OCI-LY3 (cell line): ENCODE measurements around the gene BTBD9.

Source experiments
- H2AFZ ChIP-seq: fragments of 200-600, 300-600 bp; shearing (Covaris generic); 2 replicates; pipeline ENCODE4 v1.6.0; 2014; ENCODE audit warnings: antibody characterized with exemption, low read depth, low read length
- H3K27ac ChIP-seq: fragments of 200-600, 300-600 bp; sonication (generic); 2 replicates; pipeline ENCODE4 v1.5.1; 2014; ENCODE audit warnings: mild to moderate bottlenecking, low read length, moderate library complexity, mixed read lengths
- H3K27me3 ChIP-seq: fragments of 200-600, 300-600 bp; sonication (generic); 2 replicates; pipeline ENCODE4 v1.6.1; 2014; ENCODE audit warnings: low read depth, low read length, mixed read lengths
- H3K36me3 ChIP-seq: fragments of 200-600, 300-600 bp; sonication (generic); replicated peaks from 2 replicates; pipeline ENCODE3; 2014; ENCODE audit warnings: low read depth, low read length, mixed read lengths
- H3K4me1 ChIP-seq: fragments of 300-600, 200-600 bp; sonication (generic); 2 replicates; pipeline ENCODE4 v1.6.1; 2014; ENCODE audit warnings: low read length, mixed read lengths
- H3K4me2 ChIP-seq: fragments of 200-600, 300-600 bp; sonication (generic); 2 replicates; pipeline ENCODE4 v1.6.1; 2014; ENCODE audit warnings: low read length, mixed read lengths
- H3K4me3 ChIP-seq: fragments of 300-600, 200-600 bp; sonication (generic); 2 replicates; pipeline ENCODE4 v1.5.1; 2014; ENCODE audit warnings: antibody characterized with exemption, mild to moderate bottlenecking, low read length, moderate library complexity
- H3K79me2 ChIP-seq: fragments of 300-600, 200-600 bp; shearing (Covaris generic); 2 replicates; pipeline ENCODE4 v1.6.1; 2014; ENCODE audit warnings: mild to moderate bottlenecking, low read length, mixed read lengths
- H3K9ac ChIP-seq: fragments of 300-600, 200-600 bp; shearing (Covaris generic); 2 replicates; pipeline ENCODE4 v1.6.0; 2014; ENCODE audit warnings: mild to moderate bottlenecking, low read length, moderate library complexity
- H3K9me3 ChIP-seq: fragments of 200-600, 300-600 bp; shearing (Covaris generic); 2 replicates; pipeline ENCODE4 v1.6.1; 2014; ENCODE audit warnings: low read length, mixed read lengths; ENCODE audit not compliant: insufficient read depth
- H4K20me1 ChIP-seq: fragments of 200-600, 300-600 bp; sonication (generic); 2 replicates; pipeline ENCODE4 v1.6.1; 2016; ENCODE audit warnings: low read length, mixed read lengths; ENCODE audit not compliant: insufficient read depth
- CTCF ChIP-seq: fragments of 200-600, 300-600 bp; sonication (generic); IDR thresholded peaks from 2 replicates; pipeline ENCODE4 v1.5.1; 2014; ENCODE audit warnings: antibody characterized with exemption, low read length, low read depth
- EZH2phosphoT487 ChIP-seq: fragments of 200-600 bp; shearing (Covaris generic); IDR thresholded peaks from 2 replicates; pipeline ENCODE4 v1.6.1; 2018; ENCODE audit warnings: antibody characterized with exemption, mixed run types, low read depth

Gene BTBD9

DNA sequence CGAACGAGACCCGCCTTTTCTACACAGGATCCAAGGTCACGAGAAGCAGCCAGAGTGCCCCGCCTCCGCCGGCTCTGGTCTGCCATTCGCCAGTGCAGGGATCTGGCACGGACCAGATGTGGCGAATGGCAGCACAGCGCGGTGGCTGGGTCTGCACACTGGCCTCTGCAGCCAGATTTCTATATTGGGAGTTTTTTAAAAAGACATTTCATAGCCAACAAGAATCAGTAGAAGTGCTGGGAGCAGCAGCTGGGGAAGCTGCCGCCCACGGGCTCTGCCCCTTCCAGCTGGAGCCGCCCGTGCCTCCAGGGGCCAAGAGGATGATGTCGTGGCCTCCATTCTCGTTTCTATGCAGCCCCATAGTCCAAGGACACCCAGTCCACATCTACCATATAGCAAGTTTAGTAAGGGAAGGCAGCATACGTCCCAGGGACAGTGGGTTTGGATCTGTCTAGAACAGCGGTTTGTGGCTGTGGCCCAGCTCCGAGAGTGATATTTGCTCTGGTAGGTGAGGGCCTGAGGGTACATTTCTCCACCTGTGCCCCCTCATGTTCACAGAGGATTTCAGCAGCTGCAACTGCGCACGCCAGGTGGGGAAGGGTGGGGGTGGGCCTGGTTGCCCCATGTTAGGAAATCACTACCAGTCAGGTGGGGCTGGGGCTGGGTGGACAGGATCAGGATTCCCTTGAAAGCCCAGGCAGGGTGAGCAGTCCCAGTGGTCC, 486.5 kb downstream of the BTBD9 start:
- H3K9me3 ChIP-seq: no peaks in the 10 kb centered on the region
- peak overlapping the region; percentile 44 for H3K9ac ChIP-seq
- H3K36me3 ChIP-seq: peaks cover 12% of the 10 kb centered on the region
- H2AFZ ChIP-seq: no peak overlapping the region
- peak overlapping the region; percentile 63 for H3K4me3 ChIP-seq
- H3K79me2 ChIP-seq: no peaks in the 10 kb centered on the region
- H3K27ac ChIP-seq: peak overlapping the region; percentile 74
- H4K20me1 ChIP-seq: peaks cover 4% of the 10 kb centered on the region; the same call in 1 of the 2 replicates
- peaks cover 27% of the 10 kb centered on the region for H3K4me1 ChIP-seq
- H3K27me3 ChIP-seq: no peaks in the 10 kb centered on the region
- peak overlapping the region; percentile 79 for H3K4me2 ChIP-seq
- TF ChIP-seq EZH2phosphoT487 (no peak), CTCF (no peak)

- TF ChIP-seq EZH2phosphoT487: no peak
- TF ChIP-seq CTCF: no peak
- no peaks in the 10 kb centered on the region for H3K79me2 ChIP-seq
- H3K4me1 ChIP-seq: peaks cover 33% of the 10 kb centered on the region
- peaks cover 4% of the 10 kb centered on the region; the same call in 1 of the 2 replicates for H4K20me1 ChIP-seq
- no peaks in the 10 kb centered on the region for H3K27me3 ChIP-seq
- no peaks in the 10 kb centered on the region for H3K9me3 ChIP-seq
- no peak overlapping the region for H3K9ac ChIP-seq
- H3K36me3 ChIP-seq: peaks cover 12% of the 10 kb centered on the region
- peak overlapping the region; percentile 79; the same call in 1 of the 2 replicates for H3K4me2 ChIP-seq
- no peak overlapping the region for H3K27ac ChIP-seq
- no peak overlapping the region for H2AFZ ChIP-seq
- no peak overlapping the region for H3K4me3 ChIP-seq
Observed at GRCh38 chr6:38152620-38153019, 487.1 kb downstream of the BTBD9 start.

DNA sequence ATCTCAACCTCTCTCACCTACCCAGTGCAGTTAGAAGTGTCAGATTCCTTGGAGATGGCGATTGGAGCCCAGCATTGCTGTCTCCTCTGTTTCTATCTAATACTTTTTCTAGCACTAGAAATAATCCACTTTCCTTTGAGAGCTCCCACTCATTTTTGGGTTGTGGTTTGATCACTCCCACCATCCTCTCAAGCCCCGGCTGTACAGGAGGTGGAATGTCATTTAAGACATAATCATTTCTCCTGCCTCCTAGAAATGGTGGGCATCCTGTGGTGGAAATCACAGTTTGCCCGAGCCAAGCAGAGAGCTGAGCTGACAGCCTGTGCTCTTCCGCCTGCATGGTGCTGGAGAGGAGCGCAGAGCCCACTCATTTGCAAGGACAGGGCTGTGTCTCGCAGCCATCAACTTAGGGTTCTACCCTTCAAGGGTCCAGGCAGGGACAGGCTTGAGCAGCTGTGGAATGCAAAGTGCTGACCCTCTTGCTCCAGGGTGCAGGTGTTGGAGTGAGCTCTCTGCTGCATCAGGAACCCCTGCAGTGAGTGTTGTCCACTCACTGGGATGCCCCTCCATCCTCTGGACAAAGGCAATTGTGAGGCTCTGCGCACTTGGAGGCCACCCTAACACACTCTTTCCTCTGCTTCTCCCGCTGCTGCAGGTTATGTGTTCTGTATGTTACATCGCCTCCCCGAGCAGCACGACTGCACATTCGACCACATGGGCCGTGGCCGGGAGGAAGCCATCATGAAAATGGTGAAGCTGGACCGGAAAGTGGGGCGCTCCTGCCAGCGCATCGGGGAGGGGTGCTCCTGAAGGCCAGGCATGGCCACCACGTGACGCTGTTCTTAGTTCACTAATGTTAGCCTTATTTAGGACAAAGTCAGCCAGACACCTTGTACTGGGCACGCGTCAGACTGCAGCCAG, 487.9 kb downstream of the BTBD9 start:
- Histone ChIP-seq H3K79me2 (peaks cover 4% of the 10 kb centered on the region; the same call in 1 of the 2 replicates), H3K4me2 (no peak overlapping the region), H2AFZ (no peak overlapping the region)

More for the DNA sequence above, 487.9 kb downstream of the BTBD9 start:
- TF ChIP-seq CTCF (no peak), EZH2phosphoT487 (no peak)
- Histone ChIP-seq H3K4me1 (peaks cover 33% of the 10 kb centered on the region), H3K27ac (no peak overlapping the region), H3K36me3 (peaks cover 12% of the 10 kb centered on the region), H3K4me3 (no peak overlapping the region), H3K9ac (no peak overlapping the region), H3K27me3 (no peaks in the 10 kb centered on the region), H4K20me1 (peaks cover 4% of the 10 kb centered on the region; the same call in 1 of the 2 replicates), H3K9me3 (no peaks in the 10 kb centered on the region)
